Upper lobe of left lung (tissue), 4 donors: ENCODE measurements around the gene KRT10.

Experiments used
- CTCF ChIP-seq, 6 experiments: fragments of 450-650 bp in 4 of 6; fragments of 200-600 bp in 2 of 6; sonication (generic) in 2 of 6; IDR thresholded peaks; one replicate each; pipeline ENCODE4 v1.5.1; 2016 to 2019; ENCODE audit warnings: antibody characterized with exemption in 6 of 6
- POLR2A ChIP-seq, 4 donors: fragments of 450-650 bp; IDR thresholded peaks; one replicate each; pipeline ENCODE4 v1.5.1; 2016 to 2017; ENCODE audit warnings: antibody characterized with exemption in 4 of 4, mild to moderate bottlenecking in 2 of 4
- POLR2AphosphoS5 ChIP-seq, 2 donors: sonication (generic); formaldehyde crosslinking; IDR thresholded peaks; one replicate each; pipeline ENCODE4 v1.5.1; 2017; ENCODE audit warnings: antibody characterized with exemption in 2 of 2

- TF ChIP-seq POLR2A (IDR thresholded peaks at IDR 0.05) = no peak
- TF ChIP-seq POLR2AphosphoS5 (IDR thresholded peaks at IDR 0.05) = no peak
- TF ChIP-seq CTCF (IDR thresholded peaks at IDR 0.05) = no peak
These were observed 20.8 kb upstream of the KRT10 start for GRCh38 chr17:40843242-40843641.
